ENCODE data around the gene R3HDML. TPM values are rescaled to one million over a fixed set of nuclear protein-coding genes. Genes with fewer than 3 reads are reported as not detected.
A peak's percentile ranks its signal among the peaks of the same experiment; 100 is the strongest.

R3HDML gene, protein sequence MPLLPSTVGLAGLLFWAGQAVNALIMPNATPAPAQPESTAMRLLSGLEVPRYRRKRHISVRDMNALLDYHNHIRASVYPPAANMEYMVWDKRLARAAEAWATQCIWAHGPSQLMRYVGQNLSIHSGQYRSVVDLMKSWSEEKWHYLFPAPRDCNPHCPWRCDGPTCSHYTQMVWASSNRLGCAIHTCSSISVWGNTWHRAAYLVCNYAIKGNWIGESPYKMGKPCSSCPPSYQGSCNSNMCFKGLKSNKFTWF
- not detected for total RNA-seq
- long read RNA-seq = 0 reads

DNA sequence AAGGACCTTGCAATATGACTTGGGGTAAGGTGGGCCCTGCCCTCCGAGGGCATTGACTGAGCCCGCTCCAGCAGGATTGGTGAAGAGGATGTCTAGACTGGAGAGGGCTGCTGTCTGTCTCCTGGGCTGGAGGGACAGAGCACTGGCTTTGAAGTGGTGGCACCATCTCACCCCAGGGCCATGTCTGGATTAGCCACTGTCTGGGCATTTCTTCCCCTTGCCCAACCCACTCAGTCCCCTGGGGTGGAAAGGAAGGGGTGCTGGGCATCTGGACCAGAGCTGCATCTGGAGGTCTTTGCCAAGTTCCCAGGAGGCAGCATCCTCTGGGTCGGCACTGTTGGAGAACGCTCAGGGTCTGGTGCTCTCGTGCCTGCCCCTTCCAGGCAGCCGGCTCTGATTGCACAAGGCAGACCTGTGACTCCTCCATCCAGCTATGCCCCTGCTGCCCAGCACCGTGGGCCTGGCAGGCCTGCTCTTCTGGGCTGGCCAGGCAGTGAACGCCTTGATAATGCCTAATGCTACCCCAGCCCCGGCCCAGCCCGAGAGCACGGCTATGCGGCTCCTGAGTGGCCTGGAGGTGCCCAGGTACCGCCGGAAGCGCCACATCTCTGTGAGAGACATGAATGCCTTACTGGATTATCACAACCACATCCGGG lies at the start of gene R3HDML:
Gene R3HDML (plus strand): TSS at position 319 of the 656 bp plus-strand sequence. CDS start 115 bp downstream, at position 434.
- WGBS (ENCODE audit: insufficient coverage, low coverage, low lambda C conversion rate, missing lambda C conversion rate) = 60% methylated on average over 3 of the region's 16 CpGs
- no peaks in the 10 kb centered on the region for H3K27me3 ChIP-seq
- no peak for TF ChIP-seq POLR2A (IDR thresholded peaks at IDR 0.05)
- TF ChIP-seq, protein P1, sequence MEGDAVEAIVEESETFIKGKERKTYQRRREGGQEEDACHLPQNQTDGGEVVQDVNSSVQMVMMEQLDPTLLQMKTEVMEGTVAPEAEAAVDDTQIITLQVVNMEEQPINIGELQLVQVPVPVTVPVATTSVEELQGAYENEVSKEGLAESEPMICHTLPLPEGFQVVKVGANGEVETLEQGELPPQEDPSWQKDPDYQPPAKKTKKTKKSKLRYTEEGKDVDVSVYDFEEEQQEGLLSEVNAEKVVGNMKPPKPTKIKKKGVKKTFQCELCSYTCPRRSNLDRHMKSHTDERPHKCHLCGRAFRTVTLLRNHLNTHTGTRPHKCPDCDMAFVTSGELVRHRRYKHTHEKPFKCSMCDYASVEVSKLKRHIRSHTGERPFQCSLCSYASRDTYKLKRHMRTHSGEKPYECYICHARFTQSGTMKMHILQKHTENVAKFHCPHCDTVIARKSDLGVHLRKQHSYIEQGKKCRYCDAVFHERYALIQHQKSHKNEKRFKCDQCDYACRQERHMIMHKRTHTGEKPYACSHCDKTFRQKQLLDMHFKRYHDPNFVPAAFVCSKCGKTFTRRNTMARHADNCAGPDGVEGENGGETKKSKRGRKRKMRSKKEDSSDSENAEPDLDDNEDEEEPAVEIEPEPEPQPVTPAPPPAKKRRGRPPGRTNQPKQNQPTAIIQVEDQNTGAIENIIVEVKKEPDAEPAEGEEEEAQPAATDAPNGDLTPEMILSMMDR (IDR thresholded peaks at IDR 0.05) = no peak
- ATAC-seq = peak in 1 of 4 donors; percentile 25
- H3K36me3 ChIP-seq = no peaks in the 10 kb centered on the region
- DNase-seq = no peak
- no peak within 1 kb of the TSS for H3K4me3 ChIP-seq
- no peaks in the 10 kb centered on the region for H3K4me1 ChIP-seq
- H3K9me3 ChIP-seq = no peaks in the 10 kb centered on the region
- intact Hi-C loops (cut with DNase I) = no loop called here
- H3K27ac ChIP-seq = no peak within 1 kb of the TSS

DNA sequence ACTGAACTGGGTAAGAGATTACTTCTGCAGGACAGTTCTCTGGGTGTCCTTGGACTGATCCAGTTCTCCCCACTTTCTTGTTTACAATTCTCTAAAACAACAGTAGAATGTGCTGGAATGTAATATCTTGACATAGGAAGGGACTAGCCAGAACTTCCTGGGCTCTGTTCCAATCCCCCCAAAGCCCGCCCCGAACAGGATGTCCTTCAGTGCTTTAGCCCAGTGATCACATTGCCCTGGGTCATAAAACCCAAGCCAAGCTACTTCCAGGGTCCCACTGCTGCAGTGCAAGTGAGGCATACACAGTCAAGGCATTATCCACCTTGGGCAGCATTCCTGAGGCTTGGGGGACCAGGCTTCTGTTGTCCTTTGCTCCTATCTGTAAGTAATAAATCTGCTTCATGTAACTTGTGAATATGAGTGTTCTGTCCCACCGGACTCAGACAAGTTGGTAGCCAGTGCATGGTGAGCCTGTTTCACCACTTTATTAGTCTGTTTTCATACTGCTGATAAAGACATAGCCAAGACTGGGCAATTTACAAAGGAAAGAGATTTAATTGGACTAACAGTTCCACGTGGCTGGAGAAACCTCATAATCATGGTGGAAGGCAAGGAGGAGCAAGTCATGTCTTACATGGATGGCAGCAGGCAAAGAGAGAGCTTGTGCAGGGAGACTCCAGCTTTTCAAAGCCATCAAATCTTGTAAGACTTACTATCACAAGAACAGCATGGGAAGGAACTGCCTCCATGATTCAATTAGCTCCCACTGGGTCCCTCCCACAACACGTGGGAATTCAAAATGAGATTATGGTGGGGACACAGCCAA lies 49.4 kb upstream of the R3HDML start:
- TF ChIP-seq, protein P1 (IDR thresholded peaks at IDR 0.05) = no peak
- TF ChIP-seq POLR2A (IDR thresholded peaks at IDR 0.05) = no peak
- no peaks in the 10 kb centered on the region for H3K27me3 ChIP-seq
- H3K4me1 ChIP-seq = peaks cover 0 to 4% (median 0%) of the 10 kb centered on the region in 4 donors
- intact Hi-C loops (cut with DNase I) = no loop called here
- no peaks in the 10 kb centered on the region for H3K9me3 ChIP-seq
- 57% methylated on average over 4 of the region's 5 CpGs for WGBS (ENCODE audit: insufficient coverage, low coverage, low lambda C conversion rate, missing lambda C conversion rate)
- H3K4me3 ChIP-seq = no peak overlapping the region
- ATAC-seq (peak; percentile 50 to 67 (median 56)), DNase-seq (no peak)
- peak overlapping the region in 1 of 3 donors; percentile 9 for H3K27ac ChIP-seq
- no peaks in the 10 kb centered on the region for H3K36me3 ChIP-seq

DNA sequence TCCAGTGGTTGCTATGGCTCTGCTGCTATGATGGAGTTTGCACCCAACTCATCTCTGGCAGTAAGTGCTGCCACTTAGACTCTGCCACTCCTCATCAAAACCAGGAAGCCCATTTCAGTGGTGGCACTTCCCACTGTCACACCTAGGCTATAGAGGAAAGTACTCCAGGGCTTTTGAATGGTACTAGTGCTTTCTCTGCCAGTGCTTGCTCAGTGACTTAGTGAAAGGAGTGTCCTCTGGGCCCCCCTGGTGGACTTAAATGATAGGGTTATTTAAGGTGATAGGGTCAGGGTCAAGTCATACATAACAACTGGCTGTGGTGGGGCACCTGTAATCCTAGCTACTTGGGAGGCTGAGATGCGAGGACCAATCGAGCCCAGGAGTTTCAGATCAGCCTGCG lies 48.6 kb upstream of the R3HDML start:
- WGBS (ENCODE audit: insufficient coverage, low coverage, low lambda C conversion rate, missing lambda C conversion rate) = 96% methylated on average over 3 of the region's 3 CpGs
- intact Hi-C loops (cut with DNase I) = no loop called here

DNA sequence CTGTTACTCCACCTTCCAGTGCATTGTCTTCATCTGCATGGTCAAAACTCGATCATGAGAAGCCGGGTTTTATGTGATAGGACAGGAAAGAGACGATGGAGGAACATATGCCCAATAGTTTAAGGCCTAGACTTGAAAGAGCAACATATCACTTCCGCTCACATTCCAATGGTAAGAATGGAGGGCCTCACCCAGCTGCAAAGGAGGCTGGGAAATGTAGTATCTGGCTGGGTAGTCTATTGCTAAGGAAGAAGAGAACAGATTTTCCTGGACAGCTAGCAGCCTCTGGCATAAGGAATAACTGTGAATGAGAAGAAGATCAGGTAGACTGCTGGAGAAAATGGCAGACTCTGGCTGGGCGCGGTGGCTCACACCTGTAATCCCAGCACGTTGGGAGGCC lies 45.1 kb upstream of the R3HDML start:
- ATAC-seq = no peak
- WGBS (ENCODE audit: insufficient coverage, low coverage, low lambda C conversion rate, missing lambda C conversion rate) = 94% methylated on average over 5 of the region's 7 CpGs
- intact Hi-C loops (cut with DNase I) = no loop called here

More for the DNA sequence above, 48.6 kb upstream of the R3HDML start:
- H3K4me1 ChIP-seq = peaks cover 0 to 4% (median 0%) of the 10 kb centered on the region in 4 donors
- no peaks in the 10 kb centered on the region for H3K27me3 ChIP-seq
- H3K36me3 ChIP-seq = no peaks in the 10 kb centered on the region
- no peaks in the 10 kb centered on the region for H3K9me3 ChIP-seq
- no peak for DNase-seq
- no peak overlapping the region for H3K27ac ChIP-seq
- H3K4me3 ChIP-seq = no peak overlapping the region
- ATAC-seq = no peak
- TF ChIP-seq POLR2A (IDR thresholded peaks at IDR 0.05) = no peak
- TF ChIP-seq, protein P1 (IDR thresholded peaks at IDR 0.05) = no peak

More for the DNA sequence above, 45.1 kb upstream of the R3HDML start:
- Histone ChIP-seq H3K4me3 (no peak overlapping the region), H3K27ac (no peak overlapping the region), H3K4me1 (peaks cover 0 to 4% (median 0%) of the 10 kb centered on the region in 4 donors), H3K9me3 (no peaks in the 10 kb centered on the region), H3K27me3 (no peaks in the 10 kb centered on the region), H3K36me3 (no peaks in the 10 kb centered on the region)
- TF ChIP-seq, protein P1 (IDR thresholded peaks at IDR 0.05) = no peak
- TF ChIP-seq POLR2A (IDR thresholded peaks at IDR 0.05) = no peak
- no peak for DNase-seq

Measured in right lobe of liver (tissue), 6 donors.